Glomerular visceral epithelial cell (primary cell): ENCODE results near the gene GFER.
"Not testable (repeated sequence)": the region's sequence is repeated elsewhere in the genome, so short reads cannot be mapped to it uniquely, and the experiment has no call there.

Source experiments
- DNase-seq: peaks from one replicate; pipeline ENCODE4 v3.0.0-alpha.2; 2016; ENCODE audit errors: extremely low spot score

The GFER gene

DNA sequence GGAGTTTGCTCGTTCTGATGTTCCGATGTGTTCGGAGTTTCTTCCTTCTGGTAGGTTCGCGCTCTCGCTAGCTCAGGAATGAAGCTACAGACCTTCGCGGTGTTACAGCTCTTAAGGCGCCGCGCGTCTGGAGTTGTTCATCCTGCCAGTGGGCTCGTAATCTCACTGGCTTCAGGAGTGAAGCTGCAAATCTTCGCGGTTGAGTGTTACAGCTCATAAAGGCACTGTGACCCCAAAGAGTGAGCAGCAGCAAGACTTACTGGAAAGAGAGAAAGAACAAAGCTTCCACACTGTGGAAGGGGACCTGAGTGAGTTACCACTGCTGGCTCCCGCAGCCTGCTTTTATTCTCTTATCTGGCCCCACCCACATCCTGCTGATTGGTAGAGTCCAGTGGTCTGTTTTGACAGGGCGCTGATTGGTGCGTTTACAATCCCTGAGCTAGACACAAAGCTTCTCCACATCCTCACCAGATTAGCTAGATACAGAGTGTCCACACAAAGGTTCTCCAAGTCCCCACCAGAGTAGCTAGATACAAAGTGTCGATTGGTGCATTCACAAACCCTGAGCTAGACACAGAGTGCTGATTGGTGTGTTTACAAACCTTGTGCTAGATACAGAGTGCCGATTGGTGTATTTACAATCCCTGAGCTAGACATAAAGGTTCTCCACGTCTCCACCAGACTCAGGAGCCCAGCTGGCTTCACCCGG lies 26.4 kb upstream of the GFER start:
- DNase-seq = not testable (repeated sequence)

GRCh38 chr16:1958143-1958491 lies 25.9 kb upstream of the GFER start:
- not testable (repeated sequence) for DNase-seq

GRCh38 chr16:1958715-1959268 lies 25.2 kb upstream of the GFER start:
- no peak for DNase-seq

DNA sequence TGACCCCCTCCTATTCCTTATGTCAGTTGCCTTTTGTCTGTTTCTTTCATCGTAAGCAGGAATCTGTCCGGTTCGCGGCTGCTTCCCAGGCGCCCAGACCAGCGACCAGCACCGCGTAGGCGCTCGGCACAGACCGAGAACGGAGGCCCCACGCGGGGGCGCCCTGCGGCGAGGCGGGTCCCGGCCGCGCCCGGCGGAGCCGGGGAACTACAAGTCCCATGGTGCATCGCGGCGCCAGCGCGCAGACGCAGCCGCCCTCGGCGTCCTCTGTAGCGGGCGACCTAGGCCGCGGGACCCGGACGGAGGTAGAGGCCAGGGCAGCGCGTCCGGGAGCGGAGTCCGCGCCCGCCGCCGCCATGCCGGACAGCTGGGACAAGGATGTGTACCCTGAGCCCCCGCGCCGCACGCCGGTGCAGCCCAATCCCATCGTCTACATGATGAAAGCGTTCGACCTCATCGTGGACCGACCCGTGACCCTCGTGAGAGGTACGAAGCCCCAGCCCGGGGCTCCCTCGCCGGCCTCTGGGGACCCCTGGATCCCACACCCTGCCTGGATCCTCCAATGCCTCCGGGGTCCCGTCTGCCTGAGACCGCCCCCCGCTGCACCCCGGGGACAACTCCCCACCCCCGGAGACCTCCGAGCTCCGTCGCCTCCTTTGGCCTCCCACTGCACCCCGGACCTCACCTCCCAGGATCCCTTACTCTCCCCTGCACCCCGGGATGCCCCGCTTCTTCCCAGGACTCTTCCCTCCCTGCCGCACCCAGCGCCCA lies 24.5 kb upstream of the GFER start, which contains the start of gene NDUFB10:
Gene NDUFB10, plus strand, starts transcription at position 270 of the 771 bp plus-strand sequence. Its CDS starts 87 bp downstream, at position 357.
- DNase-seq = peak; percentile 88

DNA sequence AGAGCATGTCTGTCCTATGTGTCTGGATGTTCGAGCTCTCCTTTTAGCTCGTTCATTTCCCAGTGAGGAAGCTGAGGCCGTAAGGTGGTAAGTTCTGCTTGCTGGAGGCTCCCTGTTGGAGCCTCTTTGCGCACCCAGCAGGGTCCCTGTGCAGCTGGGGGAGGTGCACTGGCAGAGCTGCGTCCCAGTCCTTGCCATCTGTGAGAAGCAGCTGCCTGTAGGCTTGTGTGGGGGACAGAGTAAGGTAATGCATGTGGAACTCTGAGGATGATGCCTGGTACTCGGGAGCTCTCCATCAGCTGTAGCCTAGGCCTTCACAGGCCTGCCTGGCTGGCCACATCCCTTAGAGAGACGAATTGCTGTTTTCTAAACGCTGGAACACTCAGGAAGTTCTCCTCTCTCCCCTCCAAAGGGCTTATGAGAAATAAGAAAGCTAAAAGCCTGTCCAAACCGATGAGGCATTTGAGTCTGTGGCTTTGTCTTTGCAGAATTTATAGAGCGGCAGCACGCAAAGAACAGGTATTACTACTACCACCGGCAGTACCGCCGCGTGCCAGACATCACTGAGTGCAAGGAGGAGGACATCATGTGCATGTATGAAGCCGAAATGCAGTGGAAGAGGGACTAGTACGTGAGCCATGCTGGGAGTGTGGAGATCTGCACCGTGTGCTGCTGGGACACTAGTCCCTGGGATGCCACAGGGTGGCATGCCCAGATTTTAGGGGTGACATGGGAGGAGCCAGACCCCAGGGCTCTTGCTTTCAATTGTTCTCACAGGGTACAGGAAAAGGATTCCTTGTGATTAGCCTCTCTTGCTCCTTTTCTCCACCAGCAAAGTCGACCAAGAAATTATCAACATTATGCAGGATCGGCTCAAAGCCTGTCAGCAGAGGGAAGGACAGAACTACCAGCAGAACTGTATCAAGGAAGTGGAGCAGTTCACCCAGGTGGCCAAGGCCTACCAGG lies 23.0 kb upstream of the GFER start:
- DNase-seq = peak; percentile 53

DNA sequence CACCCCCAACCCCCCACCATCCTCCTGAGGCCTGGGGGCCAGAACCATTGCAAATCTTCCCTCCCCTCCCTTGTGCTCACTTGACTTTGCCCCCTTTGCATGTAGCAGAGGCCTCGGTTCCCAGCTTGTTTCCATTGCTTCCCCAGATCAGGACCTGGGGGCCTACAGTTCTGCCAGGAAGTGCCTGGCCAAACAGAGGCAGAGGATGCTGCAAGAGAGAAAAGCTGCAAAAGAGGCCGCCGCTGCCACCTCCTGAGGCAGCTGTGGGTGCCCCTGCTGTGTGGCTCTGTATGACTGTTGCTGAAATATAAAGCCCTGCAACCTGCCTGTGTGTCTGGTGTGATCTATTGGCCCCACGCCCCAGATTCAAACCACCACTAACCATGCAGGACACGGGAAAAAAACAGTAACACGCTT lies 22.3 kb upstream of the GFER start:
- no peak for DNase-seq

GRCh38 chr16:1962161-1963153 lies 21.5 kb upstream of the GFER start:
- DNase-seq = not testable (repeated sequence)

DNA sequence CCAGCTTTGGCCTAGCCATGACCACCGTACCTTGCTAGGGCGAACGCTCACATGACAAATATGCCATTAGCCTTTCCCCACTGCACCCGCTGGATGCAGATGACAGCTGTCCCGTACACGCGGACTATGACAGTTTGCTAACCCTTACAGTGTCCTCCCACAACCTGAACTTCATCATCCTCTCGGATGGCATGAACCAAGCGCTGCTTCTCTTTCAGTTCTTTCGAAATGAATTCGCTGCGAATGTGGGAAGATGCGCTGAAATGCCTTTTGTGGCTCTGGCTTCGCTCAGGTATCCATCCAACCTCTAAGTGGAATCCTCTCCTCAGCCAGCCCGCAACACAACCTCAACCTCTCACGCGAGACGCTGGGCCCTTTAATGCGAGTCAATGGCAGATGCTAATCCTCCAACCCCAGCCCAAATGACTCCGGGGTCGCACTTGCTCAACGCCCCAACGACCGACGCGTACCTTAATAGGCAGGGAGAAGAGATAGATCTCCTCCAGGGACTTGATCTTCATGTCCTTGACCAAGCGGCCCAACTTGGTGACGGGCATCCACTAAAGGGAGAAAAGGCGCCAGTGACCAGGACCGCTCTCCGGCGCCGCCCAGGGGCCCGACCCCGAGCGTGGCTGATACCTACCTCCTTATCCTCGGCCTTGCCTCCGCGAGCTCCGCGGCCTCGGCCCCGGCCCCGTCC lies 20.0 kb upstream of the GFER start:
- DNase-seq = no peak

- DNase-seq = peak; percentile 98
Measured at GRCh38 chr16:1964506-1965395, 19.2 kb upstream of the GFER start, which contains the start of gene RPS2. RPS2 (minus strand) TSS chr16:1964826; CDS start chr16:1964625, 201 bp downstream.

GRCh38 chr16:1965396-1966001 lies 18.5 kb upstream of the GFER start:
- DNase-seq = no peak

DNA sequence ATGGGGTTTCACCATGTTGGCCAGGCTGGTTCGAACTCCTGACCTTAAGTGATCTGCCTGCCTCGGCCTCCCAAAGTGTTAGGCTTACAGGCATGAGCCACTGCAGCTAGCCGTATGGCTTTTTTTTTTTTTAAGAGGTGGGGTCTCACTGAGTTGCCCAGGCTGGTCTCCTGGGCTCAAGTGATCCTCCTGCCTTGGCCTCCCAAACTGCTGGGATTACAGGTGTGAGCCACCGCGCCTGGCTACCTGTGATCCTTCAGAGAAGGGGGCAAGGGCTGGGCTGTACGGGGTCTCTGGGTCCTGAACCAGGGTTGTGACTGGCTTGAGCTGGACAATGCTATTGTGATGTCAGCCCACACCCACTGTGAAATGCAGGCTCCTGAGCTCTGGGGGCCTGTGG lies 17.5 kb upstream of the GFER start, which contains the start of gene RNF151:
Gene RNF151, plus strand, starts transcription at position 397 of the 400 bp plus-strand sequence. CDS start 26 bp downstream, outside the sequence.
- no peak for DNase-seq

DNA sequence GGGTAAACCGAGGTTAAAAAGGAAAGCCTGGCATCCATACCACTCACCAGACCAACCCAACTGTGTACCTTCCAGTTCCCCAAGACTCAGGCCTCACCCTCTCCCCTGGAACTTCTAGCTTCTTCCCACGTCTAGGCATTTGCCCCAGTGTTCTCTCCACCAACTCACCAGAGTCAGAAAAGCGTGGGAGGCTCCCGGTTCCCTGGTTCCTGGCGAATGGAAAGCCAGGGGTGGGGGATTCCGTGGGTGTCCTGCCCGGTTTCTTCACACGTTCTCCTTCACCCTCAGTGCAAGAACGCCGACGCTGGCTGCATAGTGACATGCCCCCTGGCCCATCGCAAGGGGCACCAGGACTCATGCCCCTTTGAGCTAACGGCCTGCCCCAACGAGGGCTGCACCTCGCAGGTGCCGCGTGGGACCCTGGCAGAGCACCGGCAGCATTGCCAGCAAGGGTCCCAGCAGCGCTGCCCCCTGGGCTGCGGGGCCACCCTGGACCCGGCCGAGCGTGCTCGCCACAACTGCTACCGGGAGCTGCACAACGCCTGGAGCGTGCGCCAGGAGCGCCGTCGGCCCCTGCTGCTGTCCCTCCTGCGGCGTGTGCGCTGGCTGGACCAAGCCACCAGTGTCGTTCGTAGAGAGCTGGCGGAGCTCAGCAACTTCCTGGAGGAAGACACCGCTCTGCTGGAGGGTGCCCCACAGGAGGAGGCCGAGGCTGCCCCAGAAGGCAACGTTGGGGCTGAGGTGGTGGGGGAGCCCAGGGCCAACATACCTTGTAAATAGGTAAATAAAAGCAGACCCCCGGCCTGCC lies 15.6 kb upstream of the GFER start:
- no peak for DNase-seq

DNA sequence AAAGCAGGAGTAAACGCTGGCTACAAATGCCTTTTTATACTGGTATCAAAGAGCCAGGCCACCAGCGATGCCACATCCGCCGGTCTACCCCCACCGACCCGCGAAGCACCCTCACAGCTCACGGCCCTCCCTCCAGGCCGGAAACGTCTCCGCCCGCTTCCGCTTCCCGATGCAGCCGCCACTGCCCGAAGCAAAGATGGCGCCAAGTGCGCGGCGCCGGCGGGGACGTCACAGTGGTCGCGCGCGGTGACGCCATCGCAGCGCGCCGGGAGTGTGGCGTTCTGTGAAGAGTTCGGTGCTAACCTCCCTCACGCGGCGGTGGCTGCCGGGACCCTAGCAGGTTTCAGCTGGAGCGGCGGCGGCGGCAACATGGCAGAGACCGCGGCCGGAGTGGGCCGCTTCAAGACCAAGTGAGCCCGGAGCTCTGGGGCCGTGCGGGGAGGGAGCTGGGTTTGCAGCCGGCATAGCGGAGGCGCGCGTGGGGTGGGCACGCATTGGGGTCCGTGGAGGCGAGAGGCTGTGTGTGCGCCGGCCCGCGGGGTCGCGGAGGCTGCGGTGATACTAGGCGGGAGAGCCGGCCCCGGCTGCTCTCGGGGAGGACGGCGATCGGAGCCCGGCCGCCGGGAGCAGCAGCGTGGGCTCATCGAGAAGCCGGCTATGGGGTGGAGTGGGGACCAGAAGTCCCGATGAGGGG lies 12.1 kb upstream of the GFER start, which contains the start of gene TBL3:
Gene TBL3, plus strand, starts transcription at position 258 of the 694 bp plus-strand sequence. Its CDS starts 112 bp downstream, at position 370.
- DNase-seq = peak; percentile 93

DNA sequence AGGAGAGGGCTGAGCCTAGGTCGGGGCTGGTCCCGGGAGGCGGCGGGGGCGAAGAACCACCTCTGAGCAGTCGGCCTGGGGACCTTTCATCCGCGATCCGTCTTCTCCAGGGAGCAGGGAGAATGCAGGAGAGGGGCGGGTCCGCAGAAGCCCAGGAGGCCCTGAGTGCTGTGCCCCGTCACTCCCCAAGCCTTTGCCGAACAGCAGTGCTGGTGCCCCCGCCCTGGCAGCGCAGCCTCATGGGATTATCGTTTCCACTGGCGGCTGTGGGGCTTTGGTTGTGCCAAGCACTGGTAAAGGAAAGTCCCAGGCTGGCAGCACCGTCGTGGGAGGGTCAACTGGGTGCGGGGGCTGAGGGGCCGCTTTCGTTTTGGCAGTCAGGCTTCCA lies 11.5 kb upstream of the GFER start:
- no peak for DNase-seq

GRCh38 chr16:1973461-1974156 lies 10.4 kb upstream of the GFER start:
- no peak for DNase-seq
